Dermis blood vessel endothelial cell (primary cell): ENCODE results near the gene PATZ1. TPM values are rescaled to one million over a fixed set of nuclear protein-coding genes. Genes with fewer than 3 reads are reported as not detected.
"Not testable (repeated sequence)": the region's sequence is repeated elsewhere in the genome, so short reads cannot be mapped to it uniquely, and the experiment has no call there.

ENCODE experiments used
- DNase-seq: peaks from one replicate; pipeline ENCODE4 v3.0.0; 2010
- total RNA-seq: library from RNA; depleted of rRNA; stranded (reverse); fragments of >200 nt; gene quantifications from 2 replicates; pipeline ENCODE4 v1.2.3, GENCODE V29; 2014

The PATZ1 gene
- total RNA-seq, 1 donor from 2014 or later: 17.0 TPM

- DNase-seq: no peak
These were observed 3.6 kb downstream of the PATZ1 start for GRCh38 chr22:31342389-31343140.

GRCh38 chr22:31341386-31342088, 4.6 kb downstream of the PATZ1 start:
- DNase-seq: no peak

- no peak for DNase-seq
These were observed 5.3 kb downstream of the PATZ1 start for GRCh38 chr22:31340765-31341247.

- no peak for DNase-seq
These were observed 5.8 kb downstream of the PATZ1 start for GRCh38 chr22:31340360-31340759.

- DNase-seq: no peak
These were observed 6.9 kb downstream of the PATZ1 start for GRCh38 chr22:31339148-31339832.

GRCh38 chr22:31337178-31337577, 9.0 kb downstream of the PATZ1 start:
- DNase-seq: no peak

GRCh38 chr22:31334329-31334728, 11.8 kb downstream of the PATZ1 start:
- no peak for DNase-seq

- no peak for DNase-seq
These were observed 12.5 kb downstream of the PATZ1 start for GRCh38 chr22:31333641-31334040.

GRCh38 chr22:31332886-31333285, 13.3 kb downstream of the PATZ1 start:
- DNase-seq: no peak

- no peak for DNase-seq
These were observed 14.1 kb downstream of the PATZ1 start for GRCh38 chr22:31332010-31332409.

GRCh38 chr22:31329453-31330215, 16.5 kb downstream of the PATZ1 start:
- DNase-seq: no peak

- DNase-seq: no peak
These were observed 17.1 kb downstream of the PATZ1 start for GRCh38 chr22:31329029-31329428.

GRCh38 chr22:31328544-31328960, 17.6 kb downstream of the PATZ1 start:
- DNase-seq: no peak

- no peak for DNase-seq
These were observed 18.2 kb downstream of the PATZ1 start for GRCh38 chr22:31327806-31328543.

GRCh38 chr22:31326877-31327276, 19.3 kb downstream of the PATZ1 start:
- no peak for DNase-seq

GRCh38 chr22:31323578-31324550, 22.3 kb downstream of the PATZ1 start:
- DNase-seq: no peak

GRCh38 chr22:31321421-31321820, 24.7 kb downstream of the PATZ1 start:
- DNase-seq: no peak

- not testable (repeated sequence) for DNase-seq
These were observed 31.9 kb downstream of the PATZ1 start for GRCh38 chr22:31314220-31314619.

GRCh38 chr22:31313366-31314147, 32.6 kb downstream of the PATZ1 start:
- peak; percentile 86 for DNase-seq

GRCh38 chr22:31308181-31308580, 38.0 kb downstream of the PATZ1 start:
- no peak for DNase-seq
